ENCODE results near the gene ARHGAP28.

- no peak for TF ChIP-seq CTCF (IDR thresholded peaks at IDR 0.05)
- TF ChIP-seq POLR2A (IDR thresholded peaks at IDR 0.05), result no peak
These were observed 89.8 kb downstream of the ARHGAP28 start for GRCh38 chr18:6819332-6819731.
